Neural cell (in vitro differentiated cells): Measurements from ENCODE around the gene PYGB. TPM values are rescaled to one million over a fixed set of nuclear protein-coding genes. Genes with fewer than 3 reads are reported as not detected.

Experiments used
- H2AFZ ChIP-seq: fragments of 200-600, 300-800 bp; sonication (generic), shearing (Covaris generic); 2 replicates; pipeline ENCODE4 v1.6.0; 2014; ENCODE audit warnings: low read depth, mild to moderate bottlenecking, antibody characterized with exemption, low read length, moderate library complexity
- H3F3A ChIP-seq: fragments of 200-600 bp; shearing (Covaris generic); 2 replicates; pipeline ENCODE4 v1.6.1; 2016; ENCODE audit warnings: mild to moderate bottlenecking, moderate library complexity, mixed read lengths, antibody characterized with exemption, low read length; ENCODE audit not compliant: insufficient read depth, poor library complexity, severe bottlenecking
- H3K27ac ChIP-seq: fragments of 200-600, 300-800 bp; sonication (generic), shearing (Covaris generic); 2 replicates; pipeline ENCODE4 v1.5.1; 2014; ENCODE audit warnings: mild to moderate bottlenecking, low read length, moderate library complexity
- H3K27me3 ChIP-seq: fragments of 300-800, 200-600 bp; sonication (generic), shearing (Covaris generic); 2 replicates; pipeline ENCODE4 v1.6.0; 2014; ENCODE audit warnings: mild to moderate bottlenecking, low read depth, low read length, moderate library complexity; ENCODE audit not compliant: insufficient read depth
- H3K36me3 ChIP-seq: fragments of 300-800, 200-600 bp; sonication (generic), shearing (Covaris generic); 2 replicates; pipeline ENCODE4 v1.5.1; 2014; ENCODE audit warnings: mild to moderate bottlenecking, antibody characterized with exemption, low read length, moderate library complexity; ENCODE audit not compliant: insufficient read depth
- H3K4me2 ChIP-seq: fragments of 300-800, 200-600 bp; sonication (generic), shearing (Covaris generic); 2 replicates; pipeline ENCODE4 v1.6.0; 2014; ENCODE audit warnings: mild to moderate bottlenecking, low read length
- H3K4me3 ChIP-seq: fragments of 300-800, 200-600 bp; sonication (generic), shearing (Covaris generic); 2 replicates; pipeline ENCODE4 v1.5.1; 2014; ENCODE audit warnings: mild to moderate bottlenecking, low read length, moderate library complexity
- H3K79me2 ChIP-seq: fragments of 200-600 bp; shearing (Covaris generic); replicated peaks from 2 replicates; pipeline ENCODE4 v1.6.0; 2014; ENCODE audit warnings: mild to moderate bottlenecking, low read length, moderate library complexity; ENCODE audit not compliant: insufficient read depth
- H3K9ac ChIP-seq: fragments of 300-800, 200-600 bp; sonication (generic), shearing (Covaris generic); 2 replicates; pipeline ENCODE4 v1.6.1; 2016; ENCODE audit warnings: mild to moderate bottlenecking, low read length, mixed read lengths
- H3K9me2 ChIP-seq: fragments of 200-600 bp; shearing (Covaris generic); 2 replicates; pipeline ENCODE4 v1.6.1; 2016; ENCODE audit warnings: mild to moderate bottlenecking, low read length, mixed read lengths; ENCODE audit not compliant: insufficient read depth
- H3K9me3 ChIP-seq: fragments of 200-600, 300-800 bp; sonication (generic), shearing (Covaris generic); 2 replicates; pipeline ENCODE4 v1.6.1; 2016; ENCODE audit warnings: mild to moderate bottlenecking, mixed run types, low read length, moderate library complexity, mixed read lengths
- H4K20me1 ChIP-seq: fragments of 200-600 bp; shearing (Covaris generic); 2 replicates; pipeline ENCODE4 v1.6.1; 2016; ENCODE audit warnings: mild to moderate bottlenecking, mixed run types; ENCODE audit not compliant: insufficient read depth
- CTCF ChIP-seq: fragments of 450-650 bp; IDR thresholded peaks from 2 replicates; pipeline ENCODE4 v1.5.1; 2014; ENCODE audit warnings: antibody characterized with exemption, mild to moderate bottlenecking, moderate library complexity; ENCODE audit not compliant: poor library complexity, severe bottlenecking
- EP300 ChIP-seq: fragments of 450-650 bp; conservative IDR thresholded peaks from 2 replicates; pipeline ENCODE4 v1.6.1; 2014; ENCODE audit warnings: antibody characterized with exemption, mild to moderate bottlenecking, moderate library complexity; ENCODE audit not compliant: poor library complexity, severe bottlenecking
- EZH2 ChIP-seq: fragments of 200-600, 300-800 bp; shearing (Covaris generic), sonication (generic); IDR thresholded peaks from 2 replicates; pipeline ENCODE4 v1.6.1; 2014; ENCODE audit warnings: antibody characterized with exemption, low read length, borderline replicate concordance, mild to moderate bottlenecking; ENCODE audit not compliant: insufficient read depth, poor library complexity, severe bottlenecking
- MXI1 ChIP-seq: fragments of 450-650 bp; conservative IDR thresholded peaks from 2 replicates; pipeline ENCODE4 v1.6.1; 2014; ENCODE audit warnings: antibody characterized with exemption, mild to moderate bottlenecking; ENCODE audit not compliant: poor library complexity, severe bottlenecking
- POLR2AphosphoS5 ChIP-seq: IDR thresholded peaks from 2 replicates; pipeline ENCODE4 v1.6.1; 2012
- RAD21 ChIP-seq: fragments of 450-650 bp; conservative IDR thresholded peaks from 2 replicates; pipeline ENCODE4 v1.6.1; 2014; ENCODE audit warnings: antibody characterized with exemption, mild to moderate bottlenecking, moderate library complexity
- REST ChIP-seq: IDR thresholded peaks from 2 replicates; pipeline ENCODE4 v1.6.1; 2012; ENCODE audit warnings: borderline replicate concordance
- SMC3 ChIP-seq: fragments of 450-650 bp; conservative IDR thresholded peaks from 2 replicates; pipeline ENCODE4 v1.6.1; 2014; ENCODE audit warnings: antibody characterized with exemption, mild to moderate bottlenecking, moderate library complexity; ENCODE audit not compliant: poor library complexity
- TAF1 ChIP-seq: IDR thresholded peaks from 2 replicates; pipeline ENCODE4 v1.6.1; 2012; ENCODE audit warnings: low read depth
- polyA plus RNA-seq: library from polyadenylated mRNA; depleted of rRNA; stranded (reverse); fragments of >200 nt; gene quantifications from 2 replicates; pipeline ENCODE4 v1.2.3, GENCODE V29; 2014

PYGB gene
- polyA plus RNA-seq, 1 donor from 2014 or later = 70.5 TPM

- Histone ChIP-seq H3K4me3 (no peak overlapping the region), H3K79me2 (no peaks in the 10 kb centered on the region), H3K9me3 (no peaks in the 10 kb centered on the region), H3K27ac (no peak overlapping the region), H3K9ac (no peak overlapping the region), H3F3A (no peaks in the 10 kb centered on the region), H4K20me1 (no peaks in the 10 kb centered on the region), H3K36me3 (peaks cover 7% of the 10 kb centered on the region), H3K27me3 (no peaks in the 10 kb centered on the region), H3K4me2 (no peak overlapping the region), H3K9me2 (no peaks in the 10 kb centered on the region), H2AFZ (no peak overlapping the region)
- TF ChIP-seq TAF1 (no peak), SMC3 (no peak), CTCF (no peak), EP300 (no peak), EZH2 (no peak), POLR2AphosphoS5 (no peak), RAD21 (no peak), MXI1 (no peak), REST (no peak)
These were observed 25.9 kb downstream of the PYGB start for GRCh38 chr20:25273541-25274358.

GRCh38 chr20:25274481-25274880, 26.6 kb downstream of the PYGB start:
- TF ChIP-seq POLR2AphosphoS5 = no peak
- TF ChIP-seq RAD21 = no peak
- no peak for TF ChIP-seq TAF1
- TF ChIP-seq EP300 = no peak
- TF ChIP-seq SMC3 = no peak
- TF ChIP-seq REST = no peak
- no peak for TF ChIP-seq MXI1
- TF ChIP-seq EZH2 = no peak
- Histone ChIP-seq H3K27me3 (no peaks in the 10 kb centered on the region), H3K27ac (no peak overlapping the region), H2AFZ (no peak overlapping the region), H3K79me2 (no peaks in the 10 kb centered on the region), H3K9me2 (no peaks in the 10 kb centered on the region), H4K20me1 (no peaks in the 10 kb centered on the region), H3K9me3 (no peaks in the 10 kb centered on the region), H3F3A (no peaks in the 10 kb centered on the region), H3K36me3 (peaks cover 7% of the 10 kb centered on the region), H3K9ac (no peak overlapping the region), H3K4me2 (no peak overlapping the region), H3K4me3 (no peak overlapping the region)
